Measurements from ENCODE around the gene MAST2.
"Not testable (repeated sequence)": the region's sequence is repeated elsewhere in the genome, so short reads cannot be mapped to it uniquely, and the experiment has no call there.

The MAST2 gene

DNA sequence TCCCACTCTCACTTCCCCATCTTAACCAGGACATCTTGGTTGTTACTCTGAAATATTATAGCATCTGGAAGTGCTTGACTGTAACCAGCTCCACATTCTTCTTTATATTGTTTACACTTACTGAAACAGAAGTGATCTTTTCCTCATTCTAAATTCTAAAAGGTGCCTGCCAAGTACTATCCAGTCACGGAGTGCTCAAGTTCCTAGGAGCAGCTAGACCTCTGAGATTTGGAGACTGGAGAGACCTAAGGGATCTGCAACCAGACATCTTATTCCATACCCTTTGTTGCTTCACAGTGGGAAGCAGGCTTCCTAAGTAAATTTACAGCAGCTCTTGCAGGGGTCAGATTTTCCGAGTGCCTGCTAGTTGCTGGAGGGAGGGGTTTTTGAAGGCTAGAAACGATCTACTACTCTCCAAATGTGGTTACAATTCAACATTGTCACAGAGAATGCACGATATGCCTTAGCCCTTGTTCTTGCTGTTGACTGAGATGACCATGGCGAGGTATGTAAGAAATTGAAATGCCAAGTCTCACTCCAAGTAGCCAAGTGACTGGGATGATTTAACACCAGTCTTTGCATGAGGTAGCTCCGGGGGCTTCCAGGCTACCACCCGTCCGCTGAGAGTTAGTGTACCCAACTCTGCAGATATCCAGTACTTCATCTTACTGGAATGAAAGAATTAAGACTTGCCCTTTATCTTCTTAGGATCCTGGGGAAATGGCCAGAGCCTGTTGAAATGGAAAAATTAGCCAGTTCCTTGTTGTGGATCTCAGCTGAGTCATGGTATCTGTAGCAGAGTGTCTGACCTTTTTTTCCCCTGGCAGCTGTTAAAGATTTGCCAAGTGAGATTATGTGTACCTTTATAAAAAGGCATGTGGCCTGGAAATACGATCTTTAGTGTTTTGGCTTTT lies 150.8 kb downstream of the MAST2 start:
- ChIA-PET CTCF (no interaction called here), POLR2A (no interaction called here)
- no peak for TF ChIP-seq CTCF (IDR thresholded peaks at IDR 0.05; ENCODE audit: control extremely low read depth, extremely low read depth, low read depth, missing control alignments)
- no peak for DNase-seq (ENCODE audit: extremely low spot score)

GRCh38 chr1:45957684-45958083 lies 154.3 kb downstream of the MAST2 start:
- ChIA-PET POLR2A (no interaction called here), CTCF (interaction anchor here (0.9 to 1.2 kb wide), 2 partner anchors 21 to 224 kb away, joined by 3 to 4 read pairs; no protein-coding TSS in a partner anchor)
- no peak for TF ChIP-seq CTCF (IDR thresholded peaks at IDR 0.05; ENCODE audit: control extremely low read depth, extremely low read depth, low read depth, missing control alignments)
- no peak for DNase-seq (ENCODE audit: extremely low spot score)

DNA sequence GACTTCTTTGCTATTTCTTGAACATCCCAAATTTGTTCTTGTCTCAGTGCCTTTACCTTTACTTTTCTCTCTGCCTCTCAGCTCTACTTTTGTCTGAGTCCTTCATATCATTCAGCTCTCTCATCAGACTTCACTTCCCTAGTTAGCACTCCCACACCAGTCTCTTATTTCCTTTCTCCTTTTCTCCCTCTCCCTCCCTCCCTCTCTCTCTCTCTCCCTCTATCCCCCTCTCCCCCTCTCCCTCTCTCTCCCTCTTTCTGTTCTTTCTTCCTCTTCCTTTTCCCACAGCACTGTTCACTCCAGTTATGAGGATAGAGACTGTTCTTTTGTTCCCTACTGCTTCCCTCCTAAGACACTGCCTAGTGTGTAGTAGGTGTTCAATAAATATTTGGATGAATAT lies 154.9 kb downstream of the MAST2 start:
- CTCF ChIA-PET, result interaction anchor here (0.9 to 1.2 kb wide), 3 partner anchors 12 to 223 kb away, joined by 3 to 4 read pairs (median 3); no protein-coding TSS in a partner anchor

GRCh38 chr1:45960930-45961715 lies 157.7 kb downstream of the MAST2 start:
- CTCF ChIA-PET, result interaction anchor here (0.9 to 2.0 kb wide), 3 partner anchors 10 to 947 kb away, joined by 3 to 8 read pairs (median 3); no protein-coding TSS in a partner anchor
- DNase-seq (ENCODE audit: extremely low spot score), result no peak
- TF ChIP-seq CTCF (IDR thresholded peaks at IDR 0.05; ENCODE audit: control extremely low read depth, extremely low read depth, low read depth, missing control alignments), result no peak
- POLR2A ChIA-PET, result no interaction called here

More for the DNA sequence above, 154.9 kb downstream of the MAST2 start:
- no peak for TF ChIP-seq CTCF (IDR thresholded peaks at IDR 0.05; ENCODE audit: control extremely low read depth, extremely low read depth, low read depth, missing control alignments)
- POLR2A ChIA-PET, result no interaction called here
- no peak for DNase-seq (ENCODE audit: extremely low spot score)

GRCh38 chr1:45961936-45962335 lies 158.5 kb downstream of the MAST2 start:
- POLR2A ChIA-PET; DNase-seq (ENCODE audit: extremely low spot score): not testable (repeated sequence)
- CTCF ChIA-PET, result interaction anchor here (0.9 kb wide), 1 partner anchor 10 kb away, joined by 3 read pairs; no protein-coding TSS in a partner anchor

DNA sequence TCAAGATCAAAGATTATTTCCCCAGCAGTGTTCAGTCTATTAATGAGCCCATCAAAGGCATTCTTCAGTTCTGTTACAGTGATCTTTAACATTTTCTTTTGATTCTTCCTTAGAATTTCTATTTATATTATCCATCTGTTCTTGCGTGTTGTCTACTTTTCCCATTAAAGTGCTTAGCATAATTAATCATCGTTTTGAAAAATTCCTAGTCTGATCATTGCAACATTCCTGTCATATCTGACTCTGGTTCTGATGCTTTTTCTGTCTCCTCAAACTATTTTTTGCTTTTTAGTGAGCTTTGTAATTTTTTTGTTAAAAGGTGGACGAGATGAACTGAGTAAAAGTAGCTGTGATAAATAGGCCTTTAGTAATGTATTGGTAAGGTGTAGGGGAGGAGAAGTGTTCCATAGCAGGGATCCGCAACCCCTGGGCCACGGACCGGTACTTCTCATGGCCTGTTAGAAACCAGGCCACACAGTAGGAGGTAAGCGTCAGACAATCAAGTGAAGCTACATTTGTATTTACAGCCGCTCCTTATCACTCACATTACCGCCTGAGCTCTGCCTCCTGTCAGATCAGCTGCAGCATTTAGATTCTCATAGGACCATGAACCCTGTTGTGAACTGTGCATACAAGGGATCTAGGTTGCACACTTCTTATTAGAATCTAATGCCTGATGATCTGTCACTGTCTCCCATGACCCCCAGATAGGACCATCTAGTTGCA lies 165.7 kb downstream of the MAST2 start:
- no peak for DNase-seq (ENCODE audit: extremely low spot score)
- no peak for TF ChIP-seq CTCF (IDR thresholded peaks at IDR 0.05; ENCODE audit: control extremely low read depth, extremely low read depth, low read depth, missing control alignments)
- POLR2A ChIA-PET, result no interaction called here
- CTCF ChIA-PET, result interaction anchor here (1.1 to 1.8 kb wide), 3 partner anchors 10 to 255 kb away, joined by 3 to 4 read pairs (median 3); no protein-coding TSS in a partner anchor
